Fibroblast of peridontal ligament (primary cell): ENCODE results near the gene MSI2.
A peak's percentile ranks its signal among the peaks of the same experiment; 100 is the strongest.

Experiments used
- DNase-seq: peaks from one replicate; pipeline ENCODE4 v3.0.0-alpha.2; 2010; ENCODE audit errors: extremely low read depth

The MSI2 gene

DNA sequence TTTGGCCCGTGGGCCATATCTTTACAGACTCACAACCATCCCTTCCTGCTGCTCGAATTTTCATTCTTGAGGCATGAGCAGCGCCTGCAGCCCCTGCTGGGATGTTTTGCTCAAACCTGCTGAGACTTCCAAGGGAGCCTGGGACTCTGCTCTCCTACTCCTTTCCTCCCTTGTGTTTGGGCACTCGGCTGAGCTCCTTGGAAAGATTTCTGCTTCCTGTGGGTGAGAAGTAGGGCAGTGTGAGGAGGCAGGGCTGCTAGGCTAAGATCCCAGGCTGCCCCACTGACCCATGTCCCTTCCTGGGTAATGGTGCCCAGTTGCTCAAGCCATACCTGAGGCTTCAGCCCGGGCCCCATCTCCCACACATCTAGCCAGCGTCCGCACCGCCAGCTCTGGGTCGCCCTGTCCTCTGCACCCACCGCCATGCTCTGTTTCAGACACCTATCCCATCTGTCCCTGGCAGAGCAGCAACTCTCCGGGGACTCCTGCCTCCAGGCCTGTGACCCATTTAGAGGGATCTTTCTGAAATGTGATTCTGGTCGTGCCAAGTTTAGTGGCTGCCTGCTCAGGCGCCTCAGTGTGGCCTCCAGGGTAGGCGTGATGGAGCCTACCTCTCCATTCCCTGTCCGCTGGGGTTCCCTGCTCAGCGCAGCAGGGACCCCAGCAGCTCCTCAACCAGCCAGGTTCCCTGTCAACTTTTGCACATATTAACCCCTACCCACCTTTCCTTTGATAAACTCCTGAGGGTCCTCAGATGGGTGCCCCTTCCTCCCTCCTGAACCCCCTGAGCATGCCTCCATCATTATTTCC lies 298.7 kb downstream of the MSI2 start:
- no peak for DNase-seq

DNA sequence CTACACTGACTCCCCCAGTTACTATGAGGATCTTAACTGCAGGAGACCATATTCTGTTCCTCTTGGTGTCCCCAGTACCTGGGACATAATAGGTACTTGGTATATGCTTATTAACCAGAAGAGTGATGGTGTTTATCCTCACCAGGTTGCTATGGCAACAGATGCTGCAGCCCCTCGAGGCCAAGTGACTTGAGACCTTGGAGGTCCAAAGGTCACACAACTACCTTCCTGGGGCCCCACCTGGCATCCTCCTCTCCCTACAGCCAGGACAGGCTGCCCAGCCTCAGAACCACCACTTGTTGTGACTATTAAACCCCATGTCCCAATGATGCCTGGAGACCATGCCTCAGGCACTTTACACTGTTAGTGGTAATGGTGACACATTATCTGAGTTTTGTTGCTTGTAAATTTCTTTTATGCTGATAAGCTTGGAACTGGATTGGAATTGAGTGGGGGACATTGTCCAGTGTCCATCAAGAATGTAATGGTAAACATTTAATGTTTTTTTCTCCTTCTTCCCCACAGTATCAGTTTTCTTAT lies 299.4 kb downstream of the MSI2 start:
- DNase-seq: no peak

DNA sequence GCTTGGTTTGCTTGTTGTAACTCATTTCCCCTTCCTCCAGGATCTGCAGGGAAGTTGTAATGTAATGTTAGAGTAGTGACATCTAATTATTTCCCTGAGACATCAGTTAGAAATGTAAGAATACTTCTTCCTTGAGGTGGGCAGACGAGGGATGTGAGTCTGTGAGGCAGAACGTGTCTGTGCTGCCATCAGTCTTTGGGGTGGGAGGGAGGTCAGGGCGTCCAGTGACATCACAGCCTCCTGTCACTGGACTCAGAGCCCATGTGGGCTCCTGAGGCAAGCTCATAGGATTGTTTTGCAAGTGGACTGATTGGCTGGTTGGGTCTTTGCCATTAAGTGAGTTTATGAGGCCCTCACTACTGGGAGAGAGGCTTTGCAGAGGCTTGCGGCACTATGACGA lies 300.0 kb downstream of the MSI2 start:
- no peak for DNase-seq

DNA sequence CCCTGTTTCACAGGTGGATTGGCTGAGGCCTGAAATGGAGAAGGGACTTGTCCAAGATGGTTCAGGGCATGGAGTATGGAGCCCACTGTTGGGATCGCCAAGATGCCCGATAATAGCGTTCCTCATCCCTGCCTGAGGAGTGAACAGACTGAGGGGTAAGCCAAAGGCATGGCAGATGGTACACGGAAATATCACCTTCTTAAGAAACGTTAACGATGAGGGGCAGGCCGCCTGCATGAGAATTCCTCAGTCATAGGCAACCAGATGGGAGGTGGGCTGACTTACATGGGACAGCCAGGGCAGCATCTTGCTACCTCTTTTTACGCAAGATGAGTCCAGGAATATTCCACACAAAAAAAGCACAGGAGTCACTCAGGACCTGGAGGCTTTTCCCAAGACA lies 300.7 kb downstream of the MSI2 start:
- no peak for DNase-seq

DNA sequence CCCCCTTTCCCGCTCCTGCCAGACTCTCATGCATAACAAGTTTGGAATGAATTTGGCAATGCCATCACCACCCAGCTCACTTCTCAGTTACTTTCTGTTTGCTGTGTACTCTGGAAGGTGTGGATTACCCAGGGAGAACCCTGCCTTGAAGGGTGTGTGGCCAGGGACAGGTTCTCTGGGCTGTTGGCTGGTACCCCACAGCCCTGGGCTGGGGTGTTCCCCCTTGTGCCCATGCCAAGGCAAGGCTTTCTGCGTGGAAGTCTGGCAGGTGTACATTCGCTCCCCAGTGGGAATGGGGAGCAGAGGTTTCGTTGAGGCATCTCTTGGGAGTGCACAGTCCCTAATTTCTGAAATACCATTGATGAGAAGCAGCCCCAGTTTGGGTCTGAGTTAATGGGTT lies 301.1 kb downstream of the MSI2 start:
- DNase-seq: no peak

DNA sequence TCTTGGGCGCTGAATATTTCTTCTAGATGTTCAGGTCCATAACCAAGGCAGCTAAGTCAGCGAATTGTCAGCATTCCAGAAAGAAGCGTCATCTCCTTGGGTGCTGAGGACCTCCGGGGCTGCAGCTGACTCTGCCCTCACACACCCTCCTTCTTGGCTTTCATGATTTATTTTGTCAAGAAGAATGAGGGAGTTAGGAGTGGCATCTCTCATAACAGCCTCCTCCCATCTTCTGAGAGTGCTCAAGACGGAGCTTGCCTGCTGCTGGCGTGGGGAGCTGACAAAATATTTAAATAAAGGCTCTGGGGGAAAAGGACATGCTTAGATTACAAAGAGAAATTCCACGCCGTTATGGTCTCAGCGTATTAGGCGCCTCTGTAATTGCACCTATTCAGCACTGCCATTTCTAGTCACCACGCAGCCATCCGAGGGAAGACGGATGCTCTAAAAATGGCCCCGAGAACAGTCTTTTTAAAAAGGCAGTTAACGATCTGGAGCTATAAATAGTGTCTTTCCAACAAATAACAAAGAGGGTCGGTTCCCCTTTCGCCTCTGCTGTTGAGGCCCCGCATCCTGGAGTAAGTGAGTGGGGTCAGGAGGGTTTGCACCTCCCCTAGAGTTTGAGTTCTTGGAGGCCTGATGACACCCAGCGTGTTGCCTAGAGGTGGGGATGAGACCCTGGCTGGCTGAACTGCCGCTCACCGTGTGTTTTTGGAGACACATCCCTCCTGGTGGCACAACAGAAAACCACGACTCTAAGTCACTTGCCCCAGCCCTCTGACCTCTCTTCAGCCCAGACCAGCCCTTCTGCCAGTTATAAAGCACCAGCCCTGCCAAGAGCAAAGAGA lies 301.7 kb downstream of the MSI2 start:
- peak; percentile 65 for DNase-seq

DNA sequence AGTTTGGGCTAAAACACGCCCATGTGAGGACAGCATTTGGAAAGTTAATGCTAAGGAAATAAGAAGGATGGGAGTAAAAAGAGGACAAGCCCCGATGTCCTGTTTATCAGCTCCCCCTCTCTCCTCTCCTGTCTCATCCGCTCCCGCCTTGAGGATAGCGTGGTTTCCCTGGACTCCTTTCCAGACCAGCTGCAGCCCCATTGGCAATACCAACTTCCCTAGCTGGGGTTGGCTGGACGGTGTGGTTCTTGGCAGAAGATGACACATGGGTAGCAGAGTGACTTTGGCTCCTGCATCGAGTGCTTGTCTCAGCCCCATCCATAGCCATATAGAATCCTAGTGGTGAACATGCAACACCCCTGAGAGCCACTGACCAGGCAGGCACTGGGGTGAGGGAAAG lies 302.9 kb downstream of the MSI2 start:
- no peak for DNase-seq

DNA sequence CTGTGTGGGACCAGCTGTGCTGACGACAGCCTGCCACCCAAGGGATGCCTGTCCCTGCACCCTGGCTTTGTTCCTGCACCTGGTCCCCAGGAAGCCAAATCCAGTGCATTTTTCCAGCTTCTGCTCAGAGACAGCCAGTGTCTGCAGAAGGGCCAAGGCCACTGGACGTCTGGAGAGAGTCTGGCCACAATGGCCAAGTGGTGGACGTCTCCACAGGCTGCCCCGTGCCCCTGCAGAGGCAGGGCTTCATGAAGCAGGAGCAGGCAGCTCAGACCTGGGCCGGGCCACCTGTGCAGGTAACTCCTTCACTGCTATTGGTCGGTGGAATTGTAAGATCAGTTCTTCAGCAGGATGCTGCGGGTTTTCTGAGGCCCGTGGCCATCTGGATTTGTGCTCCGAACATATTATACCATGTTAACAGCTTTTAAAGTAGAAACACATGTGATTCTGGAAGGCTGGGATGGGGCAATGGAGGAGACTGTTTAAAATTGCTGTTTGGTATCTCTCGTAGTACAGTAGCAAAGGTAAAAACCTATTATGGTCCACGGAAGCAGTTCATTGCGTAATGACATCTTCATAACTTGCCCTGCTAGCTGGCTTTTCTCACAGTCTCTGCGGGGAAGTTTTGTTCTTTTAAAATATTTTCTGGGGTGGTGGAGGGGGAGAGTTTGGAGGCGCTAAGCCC lies 303.5 kb downstream of the MSI2 start:
- DNase-seq: peak; percentile 5

DNA sequence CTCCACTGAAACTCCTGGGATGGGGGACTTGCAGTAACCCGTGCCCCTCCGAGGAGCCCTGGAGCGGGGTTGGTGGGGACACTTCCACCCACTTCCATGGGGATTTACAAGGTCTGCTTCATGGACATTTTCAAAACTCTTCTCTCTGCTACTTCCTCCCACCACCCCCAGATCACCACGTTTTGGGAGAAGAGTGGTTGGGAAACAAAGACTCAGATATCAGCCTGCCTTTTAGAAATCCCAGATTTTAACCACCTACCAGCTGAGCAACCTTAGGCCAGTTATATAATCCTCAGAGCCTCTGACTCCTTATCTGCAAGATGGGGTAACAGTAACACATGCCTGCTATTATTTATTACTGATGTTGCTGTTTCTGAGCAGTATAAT lies 304.0 kb downstream of the MSI2 start:
- DNase-seq: no peak

DNA sequence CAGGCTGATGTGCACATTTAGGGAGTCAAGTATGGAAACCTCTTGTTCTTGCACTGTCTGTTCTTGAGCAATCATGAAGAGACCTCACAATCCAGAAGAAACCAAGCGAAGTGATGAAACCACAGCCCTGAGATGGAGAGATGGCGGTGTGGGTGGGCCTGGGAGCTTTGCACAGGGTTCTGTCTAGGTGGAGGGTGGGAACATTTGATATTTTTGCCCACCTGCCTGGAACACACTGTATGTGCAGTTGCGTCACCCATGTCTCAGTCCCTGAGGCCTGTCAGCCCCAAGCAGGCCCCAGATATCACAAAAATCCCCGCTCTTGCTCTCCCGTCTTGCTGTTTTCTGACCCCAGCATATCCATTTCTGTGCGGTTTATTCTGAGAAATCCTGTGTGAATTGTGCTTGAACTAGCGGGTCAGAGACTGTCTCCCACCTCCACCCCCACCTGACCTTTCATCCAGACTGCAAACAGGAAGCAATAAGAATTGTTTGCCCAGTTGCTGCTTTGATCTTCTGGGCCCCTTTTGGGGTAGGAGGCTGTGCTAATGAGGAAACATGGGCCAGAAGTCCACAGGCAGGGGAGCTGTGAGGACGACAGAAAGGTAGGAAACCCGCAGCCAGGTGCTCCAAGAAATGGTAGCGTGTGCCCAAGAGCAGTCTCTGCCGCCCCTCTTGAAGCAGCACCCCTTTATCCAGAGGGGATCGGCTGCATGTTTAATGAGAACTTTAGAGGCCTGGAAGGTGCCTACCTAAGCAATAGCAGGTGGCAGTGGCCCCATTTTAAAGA lies 304.9 kb downstream of the MSI2 start:
- no peak for DNase-seq

DNA sequence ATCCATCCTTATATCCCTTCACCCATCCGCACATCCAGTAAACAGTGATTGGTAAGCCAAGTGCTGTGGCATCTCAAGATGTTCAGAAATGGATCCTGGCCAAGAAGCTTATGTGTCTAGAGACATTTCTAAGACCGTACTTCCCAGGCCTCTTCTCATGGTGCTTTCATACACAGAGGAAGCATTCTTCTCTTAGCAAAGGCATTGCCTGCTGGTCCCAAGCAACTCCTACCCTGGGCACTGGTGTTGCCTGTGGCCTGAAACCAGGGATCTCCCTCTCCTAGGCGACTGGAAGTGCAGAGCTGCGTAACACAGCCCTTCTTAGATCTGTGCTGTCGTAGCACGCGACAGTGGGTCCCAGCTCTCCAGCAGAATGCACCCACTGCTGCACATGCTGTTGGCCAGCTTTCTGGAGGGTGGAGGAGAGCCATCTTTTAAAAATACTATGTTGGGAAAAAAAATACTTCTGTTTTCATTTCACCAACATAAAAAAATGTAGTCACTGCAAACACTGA lies 305.9 kb downstream of the MSI2 start:
- no peak for DNase-seq

DNA sequence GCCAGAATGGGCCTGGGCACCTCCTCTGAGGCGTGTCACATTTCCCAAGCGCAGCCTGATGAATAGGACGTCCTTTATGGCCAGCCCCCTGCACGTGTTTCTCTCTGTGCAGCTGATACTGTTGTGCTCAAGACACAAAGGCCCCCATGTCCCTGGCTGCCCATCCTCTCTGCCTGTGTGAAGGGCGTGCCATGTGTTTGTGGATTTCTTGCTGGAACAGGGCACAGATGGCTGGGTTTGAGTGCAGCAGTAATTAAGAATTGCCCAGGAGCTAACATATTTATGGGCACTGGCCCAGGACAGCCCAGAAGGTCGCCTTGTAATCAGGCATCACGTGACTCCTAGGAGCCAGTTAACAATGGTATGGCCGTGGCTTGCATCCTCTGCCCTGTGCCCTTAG lies 307.6 kb downstream of the MSI2 start:
- DNase-seq: no peak

DNA sequence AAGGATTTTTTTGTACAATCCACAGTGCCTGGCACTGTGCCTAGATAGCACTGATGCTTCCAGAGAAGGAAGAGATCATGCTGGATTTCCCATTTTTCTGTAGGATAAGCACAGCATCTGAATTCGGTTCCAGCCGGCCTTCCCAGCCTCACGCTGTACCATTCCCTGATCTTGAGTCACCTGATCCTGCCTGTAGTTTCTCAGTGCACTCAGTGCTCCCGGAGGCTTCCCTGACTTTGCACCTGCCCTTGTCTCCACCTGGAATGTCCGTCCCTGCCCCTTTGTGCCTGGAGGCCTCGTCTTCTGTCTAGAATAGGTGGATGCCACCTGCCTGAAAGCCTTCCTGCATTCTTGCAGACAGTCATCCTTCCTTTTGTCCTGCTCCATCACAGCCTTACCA lies 308.9 kb downstream of the MSI2 start:
- no peak for DNase-seq

DNA sequence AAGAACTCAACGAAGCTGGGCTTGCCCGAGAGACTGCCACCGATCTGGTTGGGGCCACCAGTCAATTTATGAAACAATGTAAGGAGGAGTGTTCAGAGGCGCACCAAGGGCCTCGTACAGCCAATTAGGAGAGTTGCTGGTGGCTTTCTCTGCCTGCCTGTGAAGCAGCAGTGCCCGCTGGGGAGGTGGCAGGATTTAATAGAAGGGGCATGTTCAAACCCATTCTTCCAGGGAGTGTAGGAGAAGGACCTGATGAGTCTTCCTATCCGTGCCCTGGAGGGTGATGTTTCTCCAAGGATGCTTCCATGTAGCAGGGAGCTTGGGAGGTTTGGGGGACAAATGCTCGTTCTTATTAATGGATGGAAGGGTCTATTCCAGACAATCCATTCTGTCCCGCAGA lies 310.4 kb downstream of the MSI2 start:
- DNase-seq: no peak

DNA sequence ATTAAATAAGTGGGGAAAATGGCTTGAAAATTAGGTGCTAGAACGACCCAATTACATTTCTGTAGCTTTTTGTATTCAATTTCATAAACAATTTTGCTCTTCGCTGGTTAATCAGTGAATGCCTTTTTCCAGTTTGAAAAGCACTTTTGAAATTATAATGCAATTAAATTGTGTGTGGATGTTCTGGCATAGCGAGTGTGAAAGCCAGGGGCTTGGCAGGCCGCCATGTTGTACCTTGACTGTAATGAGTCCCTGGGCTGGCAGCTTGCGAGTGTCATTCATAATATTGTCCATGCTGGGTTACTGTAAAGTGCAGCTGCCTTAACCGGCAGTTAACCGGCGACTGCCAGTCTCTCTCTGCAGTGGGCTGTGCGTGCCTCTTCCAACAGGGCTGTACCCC lies 310.9 kb downstream of the MSI2 start:
- DNase-seq: no peak

DNA sequence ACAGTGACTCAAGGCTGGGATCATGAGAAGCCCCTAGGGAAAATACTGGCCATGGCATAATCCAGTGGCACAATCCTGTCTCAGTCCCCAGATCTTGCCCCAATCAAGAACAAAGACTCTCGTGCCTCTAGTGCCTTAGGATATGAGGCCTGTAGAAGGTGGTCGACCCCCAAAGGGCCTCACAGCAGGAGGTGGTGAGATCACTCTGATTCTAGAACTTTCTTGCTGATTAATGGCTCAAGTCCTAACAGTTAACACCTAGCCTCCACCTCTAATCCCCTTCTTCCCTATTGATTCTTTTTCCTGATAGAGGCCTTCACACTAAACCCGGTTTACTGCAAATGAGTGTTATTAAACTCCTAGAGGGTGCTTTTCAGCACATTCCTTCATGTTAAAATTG lies 312.0 kb downstream of the MSI2 start:
- no peak for DNase-seq

DNA sequence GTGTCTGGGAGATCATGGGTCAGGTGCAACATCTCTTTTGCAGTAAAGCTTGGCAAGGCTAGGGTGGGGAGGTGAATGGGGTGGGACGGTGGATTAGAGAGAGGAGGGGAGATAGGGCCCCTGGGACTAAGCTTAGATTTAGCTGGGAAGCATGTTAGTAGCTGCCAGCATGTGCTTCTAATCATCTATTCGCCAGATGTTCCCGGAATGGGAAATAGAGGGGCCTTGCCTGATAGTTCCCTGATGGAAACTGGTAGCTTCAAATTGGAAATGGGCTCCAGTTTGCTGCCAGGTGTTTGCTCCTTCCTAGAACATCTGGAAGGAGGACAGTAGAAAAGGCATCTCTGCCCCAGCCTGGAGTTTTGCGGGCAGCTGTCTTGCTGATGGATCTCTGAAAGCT lies 312.7 kb downstream of the MSI2 start:
- DNase-seq: no peak

DNA sequence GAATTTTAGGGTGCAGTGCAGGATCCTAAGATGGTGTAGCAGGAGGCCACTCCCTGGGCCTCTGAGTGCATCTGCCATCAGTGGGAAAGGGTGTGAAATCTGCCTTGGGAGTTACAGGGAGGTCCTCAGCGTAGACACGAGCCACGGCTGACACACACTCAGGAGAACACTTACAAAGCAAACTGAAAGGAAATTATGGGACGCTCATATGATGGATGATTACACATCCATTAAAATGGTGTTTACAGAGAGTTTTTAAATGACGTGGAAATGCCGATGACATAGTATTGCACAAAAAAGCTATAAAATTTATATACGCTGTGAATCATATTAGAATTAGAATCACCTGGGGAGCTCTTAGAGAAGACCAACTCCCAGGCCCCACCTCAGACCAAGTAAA lies 313.5 kb downstream of the MSI2 start:
- no peak for DNase-seq

DNA sequence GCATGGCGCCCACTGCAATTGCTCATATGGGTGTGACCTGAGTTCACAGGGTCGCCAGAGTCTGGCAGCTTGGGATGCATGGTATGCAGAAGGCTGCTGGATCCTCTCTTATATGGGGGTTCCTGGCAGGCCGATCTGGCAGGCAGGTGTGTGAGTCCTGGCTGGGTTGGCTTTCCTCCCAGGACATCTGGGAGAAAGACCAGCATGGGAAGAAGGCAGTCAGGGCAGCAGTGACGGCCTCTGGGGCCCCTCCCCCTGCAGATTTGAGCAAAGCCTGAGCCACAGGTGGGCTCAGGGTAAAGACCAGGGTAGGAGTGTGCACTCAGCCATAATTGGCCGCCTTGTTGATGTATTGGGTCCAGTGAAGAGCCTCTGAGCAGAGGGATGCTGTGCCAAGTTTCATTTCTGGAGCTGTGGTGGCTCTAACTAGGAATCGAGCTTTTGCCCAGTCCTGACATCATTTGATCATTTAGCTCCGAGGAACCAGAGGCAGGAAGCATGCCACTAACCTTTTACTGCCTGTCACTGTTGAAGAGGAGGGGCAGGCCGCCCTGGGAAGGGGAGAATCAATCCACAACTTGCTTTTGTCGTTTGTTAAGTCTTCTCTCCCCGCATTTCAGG lies 314.5 kb downstream of the MSI2 start:
- DNase-seq: peak; percentile 27

DNA sequence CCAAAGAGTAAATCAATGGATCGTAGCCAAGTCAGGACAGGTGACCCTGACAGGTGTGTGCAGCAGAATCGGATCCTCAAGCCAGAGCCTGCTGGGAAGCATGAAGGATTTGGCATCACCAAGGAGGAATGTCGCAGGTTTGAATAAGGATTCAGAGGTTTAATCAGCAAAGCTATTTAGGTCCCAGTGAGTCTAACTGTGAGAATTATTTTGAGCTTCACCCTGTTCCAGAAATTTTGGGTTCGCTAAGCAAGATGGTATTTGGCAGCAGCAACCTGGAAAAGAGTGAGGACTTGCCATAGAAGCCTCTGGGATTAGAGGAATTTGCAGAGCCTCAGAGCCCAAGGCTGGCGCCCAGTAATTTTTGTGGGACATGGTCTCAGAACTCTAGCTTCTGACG lies 315.7 kb downstream of the MSI2 start:
- DNase-seq: no peak

DNA sequence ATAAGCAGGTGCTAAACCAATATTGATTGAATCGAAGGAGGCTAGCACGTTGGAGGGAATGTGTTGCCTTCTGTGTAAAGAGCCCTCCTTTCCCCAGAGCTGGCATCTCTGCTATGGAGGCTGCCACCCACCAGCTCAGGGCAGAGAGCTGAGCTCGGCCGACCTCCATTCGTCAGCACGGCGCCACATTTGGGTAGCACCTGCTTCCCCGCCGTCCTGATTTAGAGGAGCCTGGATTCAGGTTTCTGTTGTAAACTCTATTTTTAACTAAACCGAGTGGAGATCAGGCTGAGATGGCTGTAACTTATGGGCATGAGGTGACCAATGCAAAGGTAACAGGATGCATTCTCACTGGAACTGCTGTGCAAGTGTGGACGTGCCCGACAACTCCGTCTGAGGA lies 316.3 kb downstream of the MSI2 start:
- DNase-seq: no peak
